DND-41 (cell line): ENCODE data around the gene ZNF497.

Source experiments
- ATAC-seq: fragments of 200-7000 bp; cut with Tn5 transposase; 3 replicates; pipeline ENCODE4 v1.9.1; 2021; ENCODE audit warnings: low read depth; ENCODE audit not compliant: insufficient read depth
- DNase-seq: peaks from one replicate; pipeline ENCODE4 v3.0.0-alpha.2; 2020
- H2AFZ ChIP-seq: 2 replicates; pipeline ENCODE4 v1.6.0; 2012; ENCODE audit warnings: low read depth, low read length
- H3K27ac ChIP-seq: 2 replicates; pipeline ENCODE4 v1.5.1; 2012; ENCODE audit warnings: low read length, inconsistent platforms
- H3K27me3 ChIP-seq: fragments of 200-600 bp; sonication (generic); 2 replicates; pipeline ENCODE4 v1.6.0; 2012; ENCODE audit warnings: low read length, mild to moderate bottlenecking, inconsistent platforms; ENCODE audit not compliant: insufficient read depth, poor library complexity
- H3K36me3 ChIP-seq: 2 replicates; pipeline ENCODE4 v1.5.1; 2012; ENCODE audit warnings: low read length, inconsistent platforms; ENCODE audit not compliant: insufficient read depth
- H3K4me1 ChIP-seq: 2 replicates; pipeline ENCODE4 v1.5.1; 2012; ENCODE audit warnings: mild to moderate bottlenecking, low read length; ENCODE audit not compliant: insufficient read depth
- H3K4me2 ChIP-seq: 2 replicates; pipeline ENCODE4 v1.6.0; 2012; ENCODE audit warnings: mild to moderate bottlenecking, moderate library complexity, low read length, inconsistent platforms; ENCODE audit not compliant: insufficient read depth
- H3K4me3 ChIP-seq, 2 experiments: fragments of 200-600 bp in 1 of 2; shearing (Covaris generic) in 1 of 2; 2 replicates each; pipeline ENCODE4 v1.5.1; 2012 to 2016; ENCODE audit warnings: inconsistent platforms in 2 of 2, low read length in 2 of 2, mild to moderate bottlenecking in 2 of 2, low read depth in 1 of 2, moderate library complexity in 1 of 2
- H3K79me2 ChIP-seq: 2 replicates; pipeline ENCODE4 v1.6.0; 2012; ENCODE audit warnings: low read length, inconsistent platforms; ENCODE audit not compliant: insufficient read depth
- H3K9ac ChIP-seq: 2 replicates; pipeline ENCODE4 v1.6.0; 2012; ENCODE audit warnings: low read depth, mild to moderate bottlenecking, inconsistent platforms, low read length, moderate library complexity
- H3K9me3 ChIP-seq: 2 replicates; pipeline ENCODE4 v1.5.1; 2012; ENCODE audit warnings: low read length, moderate library complexity, mild to moderate bottlenecking, inconsistent platforms; ENCODE audit not compliant: insufficient read depth, severe bottlenecking
- H4K20me1 ChIP-seq: 2 replicates; pipeline ENCODE4 v1.6.0; 2012; ENCODE audit warnings: low read length; ENCODE audit not compliant: insufficient read depth
- EZH2 ChIP-seq: IDR thresholded peaks from 3 replicates; pipeline ENCODE4 v1.6.1; 2012; ENCODE audit warnings: borderline replicate concordance, low read depth, mild to moderate bottlenecking, moderate library complexity, low read length, inconsistent platforms; ENCODE audit not compliant: severe bottlenecking
- TF ChIP-seq, protein P1 (sequence below): IDR thresholded peaks from 2 replicates; pipeline ENCODE4 v1.5.1; 2012; ENCODE audit warnings: borderline replicate concordance, low read length, moderate library complexity, mild to moderate bottlenecking; ENCODE audit not compliant: poor library complexity, severe bottlenecking; ENCODE audit errors: extremely low read depth

The ZNF497 gene

GRCh38 chr19:58393725-58394033 lies 31.1 kb upstream of the ZNF497 start:
- Histone ChIP-seq H3K9ac (no peak overlapping the region), H3K79me2 (peaks cover 39% of the 10 kb centered on the region), H3K27me3 (no peaks in the 10 kb centered on the region), H2AFZ (no peak overlapping the region), H4K20me1 (peaks cover 48% of the 10 kb centered on the region), H3K36me3 (peaks cover 69% of the 10 kb centered on the region), H3K27ac (no peak overlapping the region), H3K4me1 (peaks cover 20% of the 10 kb centered on the region), H3K9me3 (no peaks in the 10 kb centered on the region), H3K4me2 (no peak overlapping the region), H3K4me3 (no peak overlapping the region)
- ATAC-seq (no peak), DNase-seq (no peak)
- TF ChIP-seq, protein P1, sequence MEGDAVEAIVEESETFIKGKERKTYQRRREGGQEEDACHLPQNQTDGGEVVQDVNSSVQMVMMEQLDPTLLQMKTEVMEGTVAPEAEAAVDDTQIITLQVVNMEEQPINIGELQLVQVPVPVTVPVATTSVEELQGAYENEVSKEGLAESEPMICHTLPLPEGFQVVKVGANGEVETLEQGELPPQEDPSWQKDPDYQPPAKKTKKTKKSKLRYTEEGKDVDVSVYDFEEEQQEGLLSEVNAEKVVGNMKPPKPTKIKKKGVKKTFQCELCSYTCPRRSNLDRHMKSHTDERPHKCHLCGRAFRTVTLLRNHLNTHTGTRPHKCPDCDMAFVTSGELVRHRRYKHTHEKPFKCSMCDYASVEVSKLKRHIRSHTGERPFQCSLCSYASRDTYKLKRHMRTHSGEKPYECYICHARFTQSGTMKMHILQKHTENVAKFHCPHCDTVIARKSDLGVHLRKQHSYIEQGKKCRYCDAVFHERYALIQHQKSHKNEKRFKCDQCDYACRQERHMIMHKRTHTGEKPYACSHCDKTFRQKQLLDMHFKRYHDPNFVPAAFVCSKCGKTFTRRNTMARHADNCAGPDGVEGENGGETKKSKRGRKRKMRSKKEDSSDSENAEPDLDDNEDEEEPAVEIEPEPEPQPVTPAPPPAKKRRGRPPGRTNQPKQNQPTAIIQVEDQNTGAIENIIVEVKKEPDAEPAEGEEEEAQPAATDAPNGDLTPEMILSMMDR: no peak
- no peak for TF ChIP-seq EZH2

DNA sequence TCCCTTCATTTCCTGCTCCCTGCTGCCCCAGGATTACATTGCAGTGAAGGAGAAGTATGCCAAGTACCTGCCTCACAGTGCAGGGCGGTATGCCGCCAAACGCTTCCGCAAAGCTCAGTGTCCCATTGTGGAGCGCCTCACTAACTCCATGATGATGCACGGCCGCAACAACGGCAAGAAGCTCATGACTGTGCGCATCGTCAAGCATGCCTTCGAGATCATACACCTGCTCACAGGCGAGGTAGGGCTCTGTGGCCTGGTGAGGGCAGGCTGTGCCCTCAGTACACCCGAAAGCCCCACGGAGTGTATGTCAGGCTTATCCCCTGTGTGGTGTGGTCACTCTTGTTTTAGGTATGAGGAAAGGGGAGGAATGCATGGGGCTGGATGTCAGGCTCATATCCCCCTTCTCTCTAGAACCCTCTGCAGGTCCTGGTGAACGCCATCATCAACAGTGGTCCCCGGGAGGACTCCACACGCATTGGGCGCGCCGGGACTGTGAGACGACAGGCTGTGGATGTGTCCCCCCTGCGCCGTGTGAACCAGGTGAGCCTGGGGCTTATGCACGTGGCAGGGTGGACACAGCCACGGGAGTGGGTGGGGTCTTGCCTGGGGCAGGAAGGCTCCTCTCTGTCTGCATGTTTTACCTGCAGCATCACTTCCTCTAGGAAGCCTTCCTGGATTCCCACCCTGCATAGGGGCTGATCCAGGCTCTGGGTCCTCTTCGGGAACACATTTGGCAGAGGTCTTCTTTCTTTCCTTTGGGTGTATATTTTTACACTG lies 30.6 kb upstream of the ZNF497 start:
- no peaks in the 10 kb centered on the region for H3K27me3 ChIP-seq
- H3K79me2 ChIP-seq: peaks cover 44% of the 10 kb centered on the region
- peaks cover 26% of the 10 kb centered on the region for H3K4me1 ChIP-seq
- H3K27ac ChIP-seq: no peak overlapping the region
- no peaks in the 10 kb centered on the region for H3K9me3 ChIP-seq
- ATAC-seq (no peak), DNase-seq (no peak)
- no peak overlapping the region for H3K4me3 ChIP-seq
- peaks cover 52% of the 10 kb centered on the region for H4K20me1 ChIP-seq
- no peak overlapping the region for H3K4me2 ChIP-seq
- H2AFZ ChIP-seq: no peak overlapping the region
- TF ChIP-seq, protein P1: no peak
- TF ChIP-seq EZH2: no peak
- peaks cover 74% of the 10 kb centered on the region for H3K36me3 ChIP-seq
- H3K9ac ChIP-seq: no peak overlapping the region

GRCh38 chr19:58388175-58388526 lies 25.6 kb upstream of the ZNF497 start:
- Histone ChIP-seq H3K27me3 (no peaks in the 10 kb centered on the region), H3K4me3 (peak overlapping the region; percentile 75 to 92; a peak in 3 of 4 replicates), H3K36me3 (peaks cover 54% of the 10 kb centered on the region), H2AFZ (no peak overlapping the region), H3K79me2 (peaks cover 70% of the 10 kb centered on the region), H3K9ac (peak overlapping the region; percentile 99), H3K9me3 (no peaks in the 10 kb centered on the region), H3K4me2 (peak overlapping the region; percentile 92), H3K27ac (peak overlapping the region; percentile 73), H4K20me1 (peaks cover 36% of the 10 kb centered on the region), H3K4me1 (peaks cover 46% of the 10 kb centered on the region)
- TF ChIP-seq, protein P1: no peak
- no peak for TF ChIP-seq EZH2
- DNase-seq: no peak
- no peak for ATAC-seq
